GM21528 (cell line): Measurements from ENCODE around the gene FOXC2.

ENCODE experiments used
- ATAC-seq: cut with Tn5 transposase; IDR thresholded peaks from one replicate; pipeline ENCODE4 v1.9.1; 2021; ENCODE audit warnings: mild to moderate bottlenecking, moderate library complexity; ENCODE audit not compliant: unreplicated experiment, low FRiP score

Gene FOXC2

DNA sequence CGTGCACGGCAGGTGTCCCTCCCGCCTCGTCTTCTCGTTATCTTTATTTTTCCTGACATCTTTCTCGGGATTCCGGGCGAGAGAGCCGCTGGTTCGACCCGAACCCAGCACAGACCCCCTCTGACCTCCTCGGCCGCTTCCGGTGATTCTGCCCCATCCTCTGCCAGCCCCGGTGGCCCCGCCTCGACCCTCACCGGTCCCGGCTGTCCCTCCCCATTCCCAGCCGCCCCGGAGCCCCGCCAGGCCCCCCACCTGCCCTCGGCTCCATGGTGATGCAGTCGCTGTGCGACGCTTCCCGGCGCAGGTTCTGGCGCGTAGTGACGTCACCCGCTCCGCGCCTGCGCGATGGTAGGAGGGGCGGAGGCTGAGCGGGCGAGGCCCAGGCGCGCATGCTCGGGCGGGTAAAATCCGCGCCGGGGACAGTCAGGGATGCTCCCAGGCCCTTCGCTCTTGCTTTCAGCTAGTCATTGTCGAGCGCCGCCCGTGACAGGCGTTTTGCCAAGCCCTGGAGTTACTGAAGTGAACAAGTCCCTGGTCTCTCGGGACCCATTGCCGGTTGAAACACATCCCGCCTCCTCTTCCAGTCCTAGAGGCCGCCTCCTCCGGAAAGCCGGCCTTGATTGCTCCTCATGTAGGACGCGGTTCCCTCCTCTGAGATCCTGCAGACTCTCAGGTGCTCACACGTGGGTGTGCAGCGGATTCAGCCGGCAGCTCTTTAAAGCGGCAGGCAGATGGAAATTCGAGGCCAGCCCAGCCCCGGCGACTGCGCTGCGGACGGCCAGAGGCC is 11.5 kb upstream of the FOXC2 start, which contains the start of gene MTHFSD:
Gene MTHFSD (minus strand): TSS at position 319 of the 787 bp plus-strand sequence. CDS start 51 bp downstream, at position 268.
- peak; percentile 85 for ATAC-seq

GRCh38 chr16:86555704-86556075 is 10.9 kb upstream of the FOXC2 start:
- ATAC-seq: no peak

GRCh38 chr16:86556576-86556975 is 10.1 kb upstream of the FOXC2 start:
- ATAC-seq: no peak

DNA sequence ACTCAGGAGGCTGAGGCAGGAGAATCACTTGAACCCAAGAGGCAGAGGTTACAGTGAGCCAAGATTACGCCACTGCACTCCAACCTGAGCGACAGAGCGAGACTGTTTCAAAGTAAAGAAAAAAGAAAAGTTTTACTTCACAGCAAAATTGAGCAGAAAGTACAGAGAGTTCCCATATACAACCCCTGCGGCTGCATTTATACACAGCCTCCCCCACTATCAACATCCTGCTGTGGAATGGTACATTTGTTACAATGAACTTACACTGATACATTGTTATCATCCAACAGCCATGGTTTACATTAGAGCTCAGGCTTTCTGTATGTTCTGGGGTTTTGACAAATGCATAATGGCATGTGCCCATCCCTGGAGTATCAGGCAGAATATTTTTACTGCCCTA is 9.0 kb upstream of the FOXC2 start:
- no peak for ATAC-seq

DNA sequence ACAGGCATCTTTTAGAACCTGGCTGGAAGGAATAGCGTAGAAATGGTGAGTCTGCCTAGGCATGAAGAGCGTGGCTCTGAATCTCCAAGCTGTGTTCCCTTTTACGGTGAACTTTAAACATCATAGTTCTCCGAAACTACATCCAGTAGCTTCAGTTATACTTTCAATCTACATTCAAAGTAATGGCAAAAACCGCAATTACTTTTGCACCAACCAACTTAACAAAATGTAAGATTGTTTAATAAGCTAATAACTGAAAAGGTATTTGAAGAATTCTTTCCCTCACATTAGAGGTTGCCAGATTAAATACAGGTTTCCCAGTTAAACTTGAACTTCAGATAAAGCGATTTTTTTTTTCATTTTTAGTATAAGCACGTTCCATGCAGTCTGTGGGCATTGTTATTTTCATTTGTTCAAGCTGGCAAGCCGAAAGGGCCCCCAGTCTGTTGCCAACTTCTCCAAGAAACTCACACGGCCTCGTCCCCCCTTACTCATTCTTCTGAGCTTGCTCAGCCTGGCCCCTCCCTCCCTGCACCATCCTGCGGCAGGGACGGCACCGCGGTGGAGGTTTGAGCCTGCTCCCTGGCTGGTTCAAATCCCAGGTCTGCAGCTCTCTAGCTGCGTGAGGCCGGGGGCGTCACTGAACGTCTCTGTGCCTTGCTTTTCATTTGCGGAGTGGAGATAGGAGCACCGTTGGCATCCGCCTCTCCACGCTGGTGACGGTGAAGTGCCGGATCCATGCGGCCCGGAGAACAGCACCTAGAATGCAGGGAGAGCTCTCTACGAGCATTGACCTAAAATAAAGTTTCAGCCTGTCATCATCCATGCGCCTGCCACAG is 8.1 kb upstream of the FOXC2 start:
- ATAC-seq: no peak

- ATAC-seq: no peak
These were observed 6.8 kb upstream of the FOXC2 start for GRCh38 chr16:86559802-86560305.

DNA sequence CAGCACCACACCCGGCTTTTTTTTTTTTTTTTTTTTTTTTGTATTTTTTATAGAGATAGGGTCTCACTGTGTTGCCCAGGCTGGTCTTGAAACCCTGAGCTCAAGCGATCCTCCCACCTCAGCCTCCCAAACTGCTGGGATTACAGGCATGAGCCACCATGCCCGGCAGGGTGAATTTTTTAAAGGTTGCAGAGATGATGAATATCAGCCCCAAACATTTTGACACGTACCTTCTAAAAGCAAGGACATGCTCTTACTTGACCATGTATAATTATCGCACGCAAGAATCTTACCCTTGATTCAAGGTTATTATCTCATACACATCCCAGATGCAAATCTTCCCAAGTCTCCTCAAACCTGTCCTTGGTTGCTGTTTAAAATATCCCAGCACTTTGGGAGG is 4.3 kb upstream of the FOXC2 start:
- ATAC-seq: no peak

DNA sequence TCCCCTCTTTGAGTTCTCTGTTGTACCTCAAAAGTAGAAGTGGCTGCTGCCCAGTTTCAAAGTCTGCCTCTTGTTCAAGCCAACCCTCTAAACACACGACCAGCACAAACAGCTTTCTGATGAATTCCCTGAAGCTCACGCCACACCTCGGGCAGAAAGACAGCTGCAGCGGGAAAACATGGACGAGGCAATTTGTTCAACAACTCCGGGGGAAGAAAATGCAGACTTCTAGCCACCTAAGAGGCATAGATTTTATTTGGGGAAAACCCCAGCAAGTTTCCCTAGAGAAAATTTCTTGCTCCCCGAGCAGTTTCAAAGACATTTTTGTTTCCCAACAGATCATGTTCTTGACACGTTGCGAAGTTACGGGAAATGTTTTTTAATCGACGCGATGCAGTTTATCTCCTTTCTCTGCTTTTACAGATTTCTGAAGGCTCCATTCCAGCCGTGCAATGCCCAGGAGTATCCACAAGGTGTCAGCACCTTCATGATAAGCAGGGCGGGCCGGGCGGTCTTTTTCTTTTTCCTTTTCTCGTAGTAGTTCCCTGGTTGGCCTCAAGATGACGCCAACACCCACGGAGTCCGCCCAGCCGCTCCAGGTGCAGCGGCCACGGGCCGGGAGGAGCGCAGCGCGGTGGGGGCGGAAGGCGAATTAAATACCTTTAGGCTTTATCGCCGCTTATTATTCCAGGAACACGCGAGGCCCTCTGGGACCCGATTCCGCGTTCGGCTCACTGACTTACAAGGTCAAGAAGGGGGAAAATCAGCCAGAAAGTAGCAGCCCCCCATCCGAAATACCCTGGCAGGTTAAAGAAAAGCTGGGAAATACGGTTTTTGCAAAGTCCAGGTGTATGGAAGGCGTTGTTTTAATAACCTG is 2.9 kb upstream of the FOXC2 start:
- ATAC-seq: peak; percentile 80

- no peak for ATAC-seq
These were observed 1.4 kb upstream of the FOXC2 start for GRCh38 chr16:86565181-86565631.

GRCh38 chr16:86565644-86566511 is 751 bp upstream of the FOXC2 start:
- no peak for ATAC-seq

GRCh38 chr16:86566966-86567700 is 504 bp downstream of the FOXC2 start:
- ATAC-seq: no peak

DNA sequence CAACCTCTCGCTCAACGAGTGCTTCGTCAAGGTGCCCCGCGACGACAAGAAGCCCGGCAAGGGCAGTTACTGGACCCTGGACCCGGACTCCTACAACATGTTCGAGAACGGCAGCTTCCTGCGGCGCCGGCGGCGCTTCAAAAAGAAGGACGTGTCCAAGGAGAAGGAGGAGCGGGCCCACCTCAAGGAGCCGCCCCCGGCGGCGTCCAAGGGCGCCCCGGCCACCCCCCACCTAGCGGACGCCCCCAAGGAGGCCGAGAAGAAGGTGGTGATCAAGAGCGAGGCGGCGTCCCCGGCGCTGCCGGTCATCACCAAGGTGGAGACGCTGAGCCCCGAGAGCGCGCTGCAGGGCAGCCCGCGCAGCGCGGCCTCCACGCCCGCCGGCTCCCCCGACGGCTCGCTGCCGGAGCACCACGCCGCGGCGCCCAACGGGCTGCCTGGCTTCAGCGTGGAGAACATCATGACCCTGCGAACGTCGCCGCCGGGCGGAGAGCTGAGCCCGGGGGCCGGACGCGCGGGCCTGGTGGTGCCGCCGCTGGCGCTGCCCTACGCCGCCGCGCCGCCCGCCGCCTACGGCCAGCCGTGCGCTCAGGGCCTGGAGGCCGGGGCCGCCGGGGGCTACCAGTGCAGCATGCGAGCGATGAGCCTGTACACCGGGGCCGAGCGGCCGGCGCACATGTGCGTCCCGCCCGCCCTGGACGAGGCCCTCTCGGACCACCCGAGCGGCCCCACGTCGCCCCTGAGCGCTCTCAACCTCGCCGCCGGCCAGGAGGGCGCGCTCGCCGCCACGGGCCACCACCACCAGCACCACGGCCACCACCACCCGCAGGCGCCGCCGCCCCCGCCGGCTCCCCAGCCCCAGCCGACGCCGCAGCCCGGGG is 1.3 kb downstream of the FOXC2 start:
- no peak for ATAC-seq

DNA sequence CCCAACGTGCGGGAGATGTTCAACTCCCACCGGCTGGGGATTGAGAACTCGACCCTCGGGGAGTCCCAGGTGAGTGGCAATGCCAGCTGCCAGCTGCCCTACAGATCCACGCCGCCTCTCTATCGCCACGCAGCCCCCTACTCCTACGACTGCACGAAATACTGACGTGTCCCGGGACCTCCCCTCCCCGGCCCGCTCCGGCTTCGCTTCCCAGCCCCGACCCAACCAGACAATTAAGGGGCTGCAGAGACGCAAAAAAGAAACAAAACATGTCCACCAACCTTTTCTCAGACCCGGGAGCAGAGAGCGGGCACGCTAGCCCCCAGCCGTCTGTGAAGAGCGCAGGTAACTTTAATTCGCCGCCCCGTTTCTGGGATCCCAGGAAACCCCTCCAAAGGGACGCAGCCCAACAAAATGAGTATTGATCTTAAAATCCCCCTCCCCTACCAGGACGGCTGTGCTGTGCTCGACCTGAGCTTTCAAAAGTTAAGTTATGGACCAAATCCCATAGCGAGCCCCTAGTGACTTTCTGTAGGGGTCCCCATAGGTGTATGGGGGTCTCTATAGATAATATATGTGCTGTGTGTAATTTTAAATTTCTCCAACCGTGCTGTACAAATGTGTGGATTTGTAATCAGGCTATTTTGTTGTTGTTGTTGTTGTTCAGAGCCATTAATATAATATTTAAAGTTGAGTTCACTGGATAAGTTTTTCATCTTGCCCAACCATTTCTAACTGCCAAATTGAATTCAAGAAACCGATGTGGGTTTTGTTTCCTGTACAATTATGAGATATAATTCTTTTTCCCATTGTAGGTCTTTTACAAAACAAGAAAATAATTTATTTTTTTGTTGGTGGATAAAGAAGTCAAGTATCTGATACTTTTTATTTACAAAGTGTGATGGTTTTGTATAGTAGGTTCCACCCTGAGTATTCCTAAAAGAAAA is 2.3 kb downstream of the FOXC2 start:
- no peak for ATAC-seq

DNA sequence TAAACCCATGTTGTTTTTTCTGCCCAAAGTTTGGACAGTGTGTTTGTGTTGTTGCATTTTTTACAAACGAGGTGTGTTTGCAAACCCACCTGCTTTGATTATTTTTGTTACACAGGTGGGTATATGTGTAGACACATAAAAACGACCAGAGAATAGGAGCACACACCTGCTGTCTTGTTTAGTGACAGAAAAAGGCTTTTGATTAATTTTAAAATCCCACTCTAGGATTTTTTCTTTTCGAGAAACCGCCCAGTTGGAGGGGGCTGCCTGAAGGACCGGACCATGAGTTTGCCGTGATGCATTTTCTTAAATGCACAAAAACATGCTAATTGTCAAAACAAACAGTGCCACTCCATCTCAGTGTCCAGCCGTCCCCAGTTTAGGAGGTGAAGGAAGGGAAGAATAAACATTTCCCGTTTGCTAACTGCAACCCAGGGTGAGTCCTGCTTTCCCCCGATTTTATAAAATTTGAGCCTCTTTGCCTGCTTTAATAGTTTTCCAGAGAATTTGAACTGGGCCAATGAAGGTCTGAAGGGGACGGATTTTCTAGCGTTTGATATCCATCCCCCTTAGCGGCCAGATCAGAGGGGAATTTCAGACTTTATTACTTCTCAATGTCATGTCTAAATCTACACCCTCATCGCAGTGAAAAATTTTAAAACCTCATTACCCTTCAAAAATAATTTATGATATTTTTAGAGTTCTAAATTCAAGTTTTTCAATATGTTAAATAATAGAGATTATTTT is 3.2 kb downstream of the FOXC2 start:
- no peak for ATAC-seq

DNA sequence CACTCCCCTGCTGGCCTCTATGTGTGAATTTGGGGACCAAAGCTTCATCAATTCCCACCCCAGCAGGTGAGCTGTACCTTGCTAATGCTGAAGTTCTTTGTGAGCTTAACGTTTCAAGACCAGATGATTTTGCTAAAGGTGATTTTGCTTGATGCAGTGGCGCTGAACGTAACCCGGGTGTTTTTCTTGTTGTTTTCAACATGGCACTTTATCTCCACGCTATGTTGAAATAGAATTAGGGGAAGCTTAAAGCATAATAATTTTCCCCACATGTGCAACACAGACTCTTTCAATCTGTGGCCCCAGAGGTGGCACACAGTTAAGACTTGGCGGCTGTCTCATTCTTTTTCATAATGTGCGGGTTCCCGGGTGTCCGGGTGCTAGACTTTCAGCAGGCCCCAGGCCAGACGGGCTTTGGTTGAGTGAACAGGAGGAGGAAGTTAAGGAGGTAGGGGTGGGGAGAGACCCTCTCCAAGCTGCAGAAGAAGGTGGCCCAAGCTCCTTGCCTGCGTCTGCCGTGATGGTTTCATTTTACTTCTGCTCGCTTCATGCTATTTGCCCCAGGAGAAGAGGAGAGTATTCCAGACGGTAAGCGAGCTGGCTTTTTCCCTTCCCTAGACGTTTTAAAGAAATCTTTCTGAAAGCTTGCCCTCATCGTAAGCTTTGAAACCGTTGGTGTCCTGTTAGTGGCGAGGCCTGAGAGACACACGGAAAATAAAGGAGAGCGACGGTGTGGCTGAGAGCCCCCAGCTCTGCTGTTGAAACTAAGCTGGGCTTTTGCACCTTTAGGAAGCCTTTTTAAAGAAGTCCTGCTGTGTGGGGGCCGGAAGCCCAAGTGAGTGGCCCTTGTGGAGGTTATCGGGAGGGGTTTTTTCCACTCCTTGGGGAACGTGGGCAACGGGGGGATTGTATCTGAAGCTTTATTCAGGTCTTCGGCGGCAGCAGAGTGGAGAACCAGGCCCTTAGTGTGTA is 4.2 kb downstream of the FOXC2 start:
- no peak for ATAC-seq
